Measurements from ENCODE around the gene NACAD.

- no peak for TF ChIP-seq CTCF (IDR thresholded peaks at IDR 0.05)
- TF ChIP-seq POLR2A (IDR thresholded peaks at IDR 0.05) = no peak
Observed at GRCh38 chr7:45130910-45131309, 42.1 kb upstream of the NACAD start.
